HG03196 (cell line): ENCODE measurements around the gene COL6A6.

Experiments used
- ATAC-seq: cut with Tn5 transposase; IDR thresholded peaks from one replicate; pipeline ENCODE4 v1.9.1; 2021; ENCODE audit not compliant: unreplicated experiment

The COL6A6 gene

GRCh38 chr3:130516645-130517512 is at the start of gene COL6A6:
Gene COL6A6, plus strand, starts transcription at chr3:130517177. Its CDS starts 43,188 bp downstream, at chr3:130560365.
- no peak for ATAC-seq

- ATAC-seq: no peak
Measured at GRCh38 chr3:130468311-130468710, 48.7 kb upstream of the COL6A6 start.

- no peak for ATAC-seq
Measured at GRCh38 chr3:130470126-130470525, 46.9 kb upstream of the COL6A6 start.

- no peak for ATAC-seq
Measured at GRCh38 chr3:130473416-130473815, 43.6 kb upstream of the COL6A6 start.

GRCh38 chr3:130480736-130481135 is 36.2 kb upstream of the COL6A6 start:
- no peak for ATAC-seq

- no peak for ATAC-seq
Measured at GRCh38 chr3:130488288-130488687, 28.7 kb upstream of the COL6A6 start.

- ATAC-seq: no peak
Measured at GRCh38 chr3:130488769-130489450, 28.1 kb upstream of the COL6A6 start.

GRCh38 chr3:130490241-130490640 is 26.7 kb upstream of the COL6A6 start:
- ATAC-seq: no peak

- ATAC-seq: no peak
Measured at GRCh38 chr3:130491431-130491830, 25.5 kb upstream of the COL6A6 start.

GRCh38 chr3:130504701-130505100 is 12.3 kb upstream of the COL6A6 start:
- no peak for ATAC-seq

GRCh38 chr3:130506031-130506430 is 10.9 kb upstream of the COL6A6 start:
- ATAC-seq: no peak

GRCh38 chr3:130507746-130508145 is 9.2 kb upstream of the COL6A6 start:
- no peak for ATAC-seq

- no peak for ATAC-seq
Measured at GRCh38 chr3:130509008-130509407, 8.0 kb upstream of the COL6A6 start.

- ATAC-seq: no peak
Measured at GRCh38 chr3:130514681-130515080, 2.3 kb upstream of the COL6A6 start.

- ATAC-seq: no peak
Measured at GRCh38 chr3:130515755-130516154, 1.2 kb upstream of the COL6A6 start.

GRCh38 chr3:130517602-130518001 is 625 bp downstream of the COL6A6 start:
- ATAC-seq: no peak

GRCh38 chr3:130519754-130520153 is 2.8 kb downstream of the COL6A6 start:
- no peak for ATAC-seq

GRCh38 chr3:130522399-130522798 is 5.4 kb downstream of the COL6A6 start:
- no peak for ATAC-seq

GRCh38 chr3:130527426-130527825 is 10.4 kb downstream of the COL6A6 start:
- ATAC-seq: no peak

GRCh38 chr3:130528120-130528519 is 11.1 kb downstream of the COL6A6 start:
- ATAC-seq: no peak

- ATAC-seq: no peak
Measured at GRCh38 chr3:130529486-130530215, 12.7 kb downstream of the COL6A6 start.

GRCh38 chr3:130533247-130533646 is 16.3 kb downstream of the COL6A6 start:
- ATAC-seq: no peak
